LNCaP clone FGC (cell line): ENCODE measurements around the gene NPFF.

Experiments used
- DNase-seq: peaks from one replicate; pipeline ENCODE4 v3.0.0-alpha.2; 2011; ENCODE audit warnings: low read depth
- H3K4me3 ChIP-seq: 2 replicates; pipeline ENCODE4 v1.5.1; 2011; ENCODE audit warnings: mild to moderate bottlenecking, low read depth, low read length, control low read depth
- CTCF ChIP-seq: IDR thresholded peaks from 2 replicates; pipeline ENCODE4 v1.5.1; 2012; ENCODE audit warnings: mild to moderate bottlenecking; ENCODE audit not compliant: control insufficient read depth, insufficient read depth; ENCODE audit errors: extremely low read depth

The NPFF gene

GRCh38 chr12:53500142-53500775, 7.0 kb downstream of the NPFF start:
- H3K4me3 ChIP-seq, result peak overlapping the region; percentile 81
- no peak for DNase-seq

GRCh38 chr12:53499266-53500141, 7.8 kb downstream of the NPFF start, which contains the start of gene MAP3K12:
Gene MAP3K12, minus strand, starts transcription at chr12:53499458. Its CDS starts 12,067 bp downstream, at chr12:53487391.
- H3K4me3 ChIP-seq, result peak within 1 kb of the TSS; percentile 81
- no peak for DNase-seq
- 0 out of 2 replicates have a peak, but pooled peaks have one; percentile 21 for TF ChIP-seq CTCF

More at GRCh38 chr12:53500142-53500775, 7.0 kb downstream of the NPFF start:
- no peak for TF ChIP-seq CTCF

GRCh38 chr12:53498235-53498630, 9.1 kb downstream of the NPFF start:
- no peak for DNase-seq
- no peak overlapping the region for H3K4me3 ChIP-seq
- no peak for TF ChIP-seq CTCF

- no peak overlapping the region for H3K4me3 ChIP-seq
- TF ChIP-seq CTCF, result no peak
- no peak for DNase-seq
These were observed 9.8 kb downstream of the NPFF start for GRCh38 chr12:53497461-53497860.

GRCh38 chr12:53496752-53497032, 10.6 kb downstream of the NPFF start:
- no peak for DNase-seq
- no peak for TF ChIP-seq CTCF
- H3K4me3 ChIP-seq, result peak overlapping the region; percentile 17

DNA sequence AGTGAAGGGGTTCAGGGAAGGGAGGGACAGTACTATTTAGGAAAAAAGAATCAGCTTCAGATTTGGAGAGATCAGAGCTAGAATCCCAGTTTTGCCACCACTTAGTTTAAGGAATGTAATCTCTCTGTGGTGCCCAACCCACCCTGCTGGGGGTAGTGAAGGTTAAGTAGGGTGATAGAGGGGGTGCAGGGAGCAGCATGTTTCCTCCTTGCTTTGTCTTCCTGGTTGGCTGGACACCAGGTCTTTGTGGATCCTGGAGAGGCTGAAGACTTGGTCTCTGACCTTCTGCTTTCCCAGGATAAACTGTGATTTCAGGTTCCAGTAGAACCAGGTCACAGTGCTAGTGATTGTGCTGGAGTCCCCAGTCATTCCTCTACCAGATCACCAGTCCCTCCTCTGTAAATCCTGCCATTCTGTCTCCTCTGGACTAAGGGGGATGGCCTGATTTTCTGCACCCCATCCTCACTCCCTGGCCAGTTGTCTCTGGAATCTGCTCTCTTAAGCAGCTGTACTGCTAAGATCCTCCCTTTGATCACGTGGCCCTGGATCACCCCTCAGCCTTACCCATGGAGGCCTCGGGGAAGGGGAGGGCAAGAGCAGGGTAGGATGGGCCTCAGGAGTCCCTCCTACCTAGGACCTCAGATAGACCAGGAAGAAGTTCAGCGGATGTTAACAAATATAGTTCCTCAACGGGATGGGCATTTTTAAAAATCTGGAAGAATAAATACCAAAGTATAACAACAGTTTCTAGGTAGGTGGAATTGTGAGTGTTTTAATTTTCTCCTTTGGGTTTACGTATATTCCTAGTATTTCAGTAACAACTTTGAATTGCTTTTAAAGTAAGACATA, 11.2 kb downstream of the NPFF start:
- peak; percentile 46 for DNase-seq
- TF ChIP-seq CTCF, result no peak
- H3K4me3 ChIP-seq, result peak overlapping the region; percentile 19
